ENCODE measurements around the gene LNP1.
"Not testable (repeated sequence)": the region's sequence is repeated elsewhere in the genome, so short reads cannot be mapped to it uniquely, and the experiment has no call there.

Gene LNP1

DNA sequence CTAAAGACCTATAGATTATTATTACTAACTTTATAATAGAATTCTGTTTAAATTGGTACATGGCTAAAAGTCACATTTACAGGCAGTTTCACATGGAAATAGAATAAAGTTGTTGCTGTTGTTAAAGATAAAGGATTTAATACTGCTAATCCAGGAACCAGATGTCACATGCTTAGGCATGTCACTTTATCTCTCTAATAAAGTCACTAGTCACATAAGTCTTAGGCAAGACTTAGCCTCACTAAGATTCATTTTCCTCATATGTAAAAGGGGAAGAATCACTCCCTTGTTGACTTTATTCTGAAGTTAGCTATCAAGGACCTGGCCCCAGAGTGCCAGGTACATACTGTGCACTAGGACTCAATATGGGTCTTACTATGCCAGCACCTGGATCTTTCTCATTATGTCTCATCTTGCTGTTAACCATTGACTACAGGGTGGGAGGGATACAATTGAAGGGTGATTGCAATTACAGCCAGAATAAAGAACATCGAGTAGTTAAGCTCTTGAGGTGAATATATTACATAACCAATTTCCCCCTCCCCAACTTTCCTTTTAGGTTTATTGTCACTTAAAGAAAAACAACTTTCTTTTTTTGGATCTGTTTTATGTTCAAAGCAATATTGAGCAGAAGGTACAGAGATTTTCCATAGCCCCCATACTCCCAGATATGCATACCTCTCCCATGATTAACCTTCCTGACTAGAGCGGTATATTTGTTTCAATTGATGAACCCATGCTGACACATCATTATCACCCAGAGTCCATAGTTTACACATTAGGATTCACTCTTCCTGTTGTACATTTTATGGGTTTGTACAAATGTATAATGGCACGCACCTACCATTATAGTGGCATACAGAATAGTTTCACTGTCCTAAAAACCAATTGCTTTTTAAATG is 36.6 kb downstream of the LNP1 start:
- no peak for DNase-seq

DNA sequence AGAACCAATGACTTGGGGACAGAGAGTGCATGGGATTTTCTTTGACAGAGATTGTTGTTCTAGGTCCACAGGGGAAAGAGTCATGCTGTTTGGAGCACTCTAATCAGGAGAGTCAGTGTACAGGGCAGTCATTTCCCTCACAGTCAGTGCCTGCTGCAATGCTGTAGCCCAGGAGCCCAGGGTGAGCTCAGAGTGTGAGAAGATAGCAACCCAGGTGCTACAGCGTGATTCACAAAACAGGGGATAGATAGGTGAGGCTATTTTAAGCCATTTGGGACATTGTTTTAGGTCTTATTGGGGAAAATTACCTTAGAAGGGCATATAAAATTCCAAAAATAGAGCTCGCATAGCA is 37.3 kb downstream of the LNP1 start:
- DNase-seq = no peak

GRCh38 chr3:100440895-100441294 is 39.6 kb downstream of the LNP1 start:
- DNase-seq = no peak

DNA sequence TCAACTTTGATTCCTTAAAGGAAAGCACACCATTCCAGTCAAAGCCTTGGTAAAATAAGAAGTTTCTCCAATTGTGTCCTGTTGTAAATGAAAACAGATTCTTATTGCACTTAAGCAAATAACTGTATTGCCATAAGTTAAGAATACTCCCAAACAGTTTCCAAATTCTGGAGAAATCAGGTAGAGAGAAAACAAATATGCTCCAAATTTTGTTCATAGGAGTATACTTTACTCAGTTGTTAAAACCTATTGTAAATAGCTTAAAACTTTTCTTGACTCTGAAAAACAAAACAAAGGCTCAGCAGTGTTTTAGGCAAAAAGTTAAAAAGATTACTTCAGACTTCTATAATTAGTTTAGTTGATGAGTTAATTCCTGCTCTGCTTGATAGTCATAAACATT is 42.4 kb downstream of the LNP1 start:
- no peak for DNase-seq

DNA sequence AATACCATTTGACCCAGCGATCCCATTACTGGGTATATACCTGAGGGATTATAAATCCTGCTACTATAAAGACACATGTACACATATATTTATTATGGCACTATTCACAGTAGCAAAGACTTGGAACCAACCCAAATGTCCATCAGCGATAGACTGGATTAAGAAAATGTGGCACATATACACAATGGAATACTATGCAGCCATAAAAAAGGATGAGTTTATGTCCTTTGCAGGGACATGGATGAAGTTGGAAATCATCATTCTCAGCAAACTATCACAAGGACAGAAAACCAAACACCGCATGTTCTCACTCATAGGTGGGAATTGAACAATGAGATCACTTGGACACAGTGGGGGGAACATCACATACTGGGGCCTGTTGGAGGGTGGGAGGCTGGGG is 45.7 kb downstream of the LNP1 start:
- DNase-seq = not testable (repeated sequence)

- no peak for DNase-seq
These were observed 46.7 kb downstream of the LNP1 start for GRCh38 chr3:100448079-100448478.

DNA sequence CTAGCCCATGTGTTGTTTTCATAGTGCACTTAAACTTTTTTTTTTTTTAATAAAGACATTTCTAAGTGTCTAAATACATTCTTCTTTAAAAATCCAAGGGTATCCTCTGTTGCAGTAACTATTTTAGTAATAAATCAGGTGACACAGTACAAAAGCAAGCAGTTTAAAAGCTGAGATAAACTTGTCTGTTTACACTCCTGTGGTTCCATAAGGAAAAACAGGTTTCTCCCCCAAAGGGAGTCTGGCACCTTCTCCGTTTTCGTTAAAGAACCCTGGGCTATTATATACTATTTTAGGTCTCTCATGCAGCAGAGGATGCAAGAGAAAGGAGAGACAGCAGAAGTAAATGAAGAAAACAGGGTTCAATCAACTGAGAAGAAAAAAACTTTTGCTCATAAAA is 47.9 kb downstream of the LNP1 start:
- DNase-seq = no peak

DNA sequence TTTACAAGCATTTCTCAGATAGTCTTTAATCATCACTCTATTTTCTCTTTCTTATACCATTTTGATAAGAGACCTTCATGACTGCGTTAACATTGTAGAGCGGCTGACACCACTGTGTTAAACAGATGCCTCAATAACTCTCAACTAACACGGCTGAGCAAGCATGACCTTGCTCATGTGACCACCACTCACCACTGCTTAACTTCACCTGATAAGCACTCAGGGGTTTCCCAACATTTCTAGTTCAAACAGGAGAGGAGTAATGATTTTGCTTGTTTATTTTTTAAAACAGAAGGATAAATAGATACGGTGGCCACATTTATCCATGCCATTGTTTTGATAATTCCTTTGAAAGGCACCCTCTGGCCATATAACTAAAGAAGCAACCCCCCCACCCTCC is 53.3 kb downstream of the LNP1 start:
- no peak for DNase-seq

DNA sequence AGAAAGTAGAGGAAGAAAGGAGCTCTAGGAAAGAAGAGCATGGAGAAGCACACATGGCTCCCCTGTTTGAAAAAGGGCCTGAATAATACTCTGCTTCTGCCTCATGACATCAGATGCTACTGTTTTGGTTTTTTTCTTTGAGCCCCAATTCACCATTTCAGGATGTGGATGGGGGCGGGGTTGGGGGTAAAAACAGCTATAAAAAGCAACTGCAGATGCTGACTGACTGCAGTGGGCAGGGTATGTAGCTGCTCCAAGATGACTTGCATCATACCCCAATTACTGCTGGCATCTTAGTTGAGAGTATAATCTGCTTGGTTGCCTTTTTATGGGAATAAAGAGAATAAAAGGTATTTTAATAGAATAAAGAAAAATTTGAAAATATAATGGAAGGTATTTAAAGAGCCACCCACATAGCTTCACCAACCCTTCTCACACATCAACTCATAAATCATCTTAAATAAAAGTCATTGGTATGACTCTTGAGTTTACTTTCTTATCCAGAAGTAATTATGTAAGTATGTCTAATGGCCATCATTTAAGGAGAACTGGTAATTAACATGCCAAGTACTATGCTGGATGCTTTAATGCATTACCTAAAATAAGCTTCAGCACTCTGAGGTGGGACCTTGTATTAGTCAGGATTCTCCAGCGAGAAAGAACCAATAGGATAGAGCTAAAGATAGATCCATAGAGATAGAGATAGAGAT is 54.7 kb downstream of the LNP1 start:
- DNase-seq = no peak

DNA sequence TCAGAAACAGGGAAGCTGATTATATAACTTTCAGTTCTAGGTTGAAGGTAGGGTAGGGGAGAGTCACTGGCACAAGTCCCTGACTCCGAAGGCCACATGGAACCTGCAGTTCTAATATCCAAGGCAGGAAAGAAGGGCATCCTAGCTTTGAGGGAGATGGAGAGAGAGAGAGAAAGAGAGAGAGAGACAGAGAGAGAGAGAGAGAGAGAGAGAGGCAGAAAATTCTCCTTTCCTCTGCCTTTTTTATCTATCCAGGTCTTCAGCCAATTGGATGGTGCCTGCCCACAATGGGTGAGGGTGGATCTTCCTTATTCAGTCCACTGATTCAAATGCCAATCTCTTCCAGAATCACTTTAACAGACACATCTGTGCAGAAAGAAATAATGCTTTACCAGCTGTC is 55.4 kb downstream of the LNP1 start:
- DNase-seq = no peak

GRCh38 chr3:100457811-100458210 is 56.5 kb downstream of the LNP1 start:
- DNase-seq = no peak

DNA sequence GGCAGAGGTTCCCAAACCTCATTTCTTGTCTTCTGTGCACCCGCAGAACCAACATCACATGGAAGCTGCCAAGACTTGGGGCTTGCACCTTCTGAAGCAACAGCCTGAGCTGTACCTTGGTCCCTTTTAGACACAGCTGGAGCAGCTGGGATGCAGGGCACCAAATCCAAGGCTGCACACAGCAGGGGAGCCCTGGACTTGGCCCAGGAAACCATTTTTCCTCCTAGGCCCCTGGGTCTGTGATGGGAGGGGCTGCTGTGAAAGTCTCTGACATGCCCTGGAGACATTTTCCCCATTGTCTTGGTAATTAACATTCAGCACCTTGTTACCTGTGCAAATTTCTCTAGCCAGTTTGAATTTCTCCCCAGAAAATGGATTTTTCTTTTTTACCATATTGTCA is 57.5 kb downstream of the LNP1 start:
- no peak for DNase-seq

DNA sequence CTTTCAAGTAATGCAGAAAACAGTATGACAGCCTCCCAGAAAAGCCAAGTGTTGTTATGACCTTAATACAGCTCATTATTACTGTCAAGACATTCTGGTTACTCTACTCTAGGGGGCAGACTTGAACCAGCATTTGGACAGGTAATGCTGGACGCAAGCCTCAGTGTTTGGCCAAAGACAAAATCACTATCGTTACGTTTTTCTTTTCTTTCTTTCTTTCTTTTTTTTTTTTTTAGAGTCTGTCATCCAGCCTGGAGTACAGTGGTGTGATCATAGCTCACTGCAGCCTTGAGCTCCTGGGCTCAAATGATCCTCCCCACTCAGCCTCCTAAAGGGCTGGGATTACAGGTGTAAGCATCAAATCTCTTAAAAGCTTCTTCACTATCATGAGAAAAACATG is 61.7 kb downstream of the LNP1 start:
- no peak for DNase-seq

- DNase-seq = no peak
These were observed 62.4 kb downstream of the LNP1 start for GRCh38 chr3:100463646-100464155.

DNA sequence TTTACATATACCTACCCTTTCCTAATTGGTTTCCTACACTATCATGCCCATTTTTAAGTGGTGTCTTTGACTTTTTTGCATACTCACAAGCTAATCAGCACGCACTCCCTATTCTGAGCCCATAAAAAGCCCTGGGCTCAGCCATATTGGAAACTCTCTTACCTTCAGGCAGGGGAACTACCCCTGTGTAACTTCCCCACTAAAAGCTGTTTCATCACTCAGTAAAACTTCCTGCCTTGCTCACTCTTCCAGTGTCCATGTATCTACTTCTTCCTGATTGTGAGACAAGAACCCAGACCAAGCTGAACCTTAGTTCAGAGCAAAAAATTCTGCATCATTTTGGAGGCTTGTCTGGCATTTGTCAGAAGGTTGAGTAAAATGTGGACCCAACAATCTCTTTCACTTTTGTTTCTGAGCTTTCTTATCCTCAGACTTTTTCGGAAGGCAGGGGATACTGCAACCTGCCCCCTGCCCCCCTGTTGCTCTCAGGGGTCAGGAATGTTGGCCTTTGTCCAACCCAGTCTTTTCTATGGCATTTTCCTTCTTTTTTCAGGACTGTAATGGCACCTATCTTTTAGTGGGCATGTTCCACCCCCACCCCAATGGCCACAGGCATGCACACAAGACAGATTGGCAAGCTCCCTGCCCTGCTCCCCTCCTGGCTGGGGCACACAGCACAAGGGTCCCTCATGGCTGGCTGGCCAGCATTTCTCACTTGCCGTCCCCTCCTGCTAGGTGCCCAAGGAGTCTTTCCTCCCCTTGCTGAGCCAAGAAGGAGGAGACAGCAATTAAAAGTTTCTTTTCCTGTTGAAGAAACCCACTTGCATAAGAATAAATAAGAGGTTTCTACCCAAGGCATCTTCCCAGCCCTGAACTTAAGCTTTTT is 64.8 kb downstream of the LNP1 start:
- no peak for DNase-seq

DNA sequence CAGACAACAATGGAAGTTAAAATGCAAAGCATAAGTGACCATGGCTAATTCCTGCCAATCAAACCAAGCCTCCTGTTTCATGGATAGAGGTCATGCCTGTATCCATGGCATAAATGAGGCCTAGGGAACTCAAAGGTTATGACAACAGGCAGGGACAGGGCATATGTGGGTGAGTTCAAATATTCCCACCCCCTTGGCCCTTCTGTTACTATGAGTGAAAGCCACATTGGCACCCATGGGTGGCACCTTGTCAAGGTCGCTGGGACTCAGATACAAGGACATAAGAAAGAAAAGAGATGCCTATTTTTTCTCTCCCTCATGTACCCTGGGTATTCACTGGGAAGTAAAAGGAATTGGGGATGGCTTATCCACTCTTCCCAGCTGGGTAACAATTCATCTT is 65.8 kb downstream of the LNP1 start:
- no peak for DNase-seq

DNA sequence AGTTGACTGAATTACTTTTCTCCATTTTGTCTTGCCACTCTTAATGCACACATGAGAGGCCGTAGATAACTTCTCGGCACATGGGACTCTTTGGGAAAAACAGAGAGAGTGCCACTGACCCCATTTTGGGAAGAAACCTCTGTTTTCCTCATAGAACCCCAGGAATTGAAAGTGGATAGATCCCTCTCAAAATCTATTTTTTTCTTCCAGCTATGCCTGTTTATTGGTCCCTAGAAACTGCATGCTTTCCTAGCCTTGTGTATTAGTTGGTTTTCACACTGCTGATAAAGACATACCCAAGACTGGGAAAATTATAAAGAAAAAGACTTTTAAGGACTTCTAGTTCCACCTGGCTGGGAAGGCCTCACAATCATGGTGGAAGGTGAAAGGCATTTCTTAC is 67.3 kb downstream of the LNP1 start:
- DNase-seq = no peak

DNA sequence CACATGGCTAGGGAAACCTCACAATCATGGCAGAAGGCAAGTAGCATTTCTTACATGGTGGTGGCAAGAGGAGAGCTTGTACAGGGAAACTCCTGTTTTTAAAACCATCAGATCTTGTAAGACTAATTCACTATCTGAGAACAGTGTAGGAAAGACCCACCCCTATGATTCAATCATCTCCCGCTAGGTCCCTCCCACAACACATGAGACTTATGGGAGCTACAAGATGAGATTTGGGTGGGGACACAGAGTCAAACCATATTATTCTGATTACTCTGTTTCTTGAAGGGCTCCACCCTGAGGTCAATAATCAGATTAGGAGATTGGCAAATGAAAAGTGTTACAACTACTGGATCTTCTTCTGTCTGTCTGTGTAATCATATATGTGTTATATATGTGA is 69.6 kb downstream of the LNP1 start:
- no peak for DNase-seq

DNA sequence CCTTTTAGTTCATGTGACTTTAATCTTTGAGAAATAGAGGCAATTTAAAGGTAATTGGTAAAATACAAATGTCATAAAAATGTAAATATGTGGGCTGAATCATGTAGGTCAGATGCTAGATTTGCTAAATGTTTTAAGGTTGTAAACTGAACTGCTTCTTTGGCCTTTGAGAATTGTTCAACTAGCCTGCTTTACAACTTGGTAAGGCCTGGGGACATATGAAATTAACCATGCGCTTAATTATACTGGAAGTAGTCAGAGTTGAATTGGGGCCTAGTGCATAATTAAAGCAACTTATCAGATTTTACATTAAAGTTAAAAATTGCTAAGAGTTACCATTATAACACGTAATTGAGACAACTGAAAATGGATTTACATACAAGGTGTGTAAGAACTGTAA is 70.1 kb downstream of the LNP1 start:
- DNase-seq = no peak

GRCh38 chr3:100477851-100478360 is 76.6 kb downstream of the LNP1 start:
- not testable (repeated sequence) for DNase-seq

- DNase-seq = not testable (repeated sequence)
These were observed 77.2 kb downstream of the LNP1 start for GRCh38 chr3:100478521-100478920.

DNA sequence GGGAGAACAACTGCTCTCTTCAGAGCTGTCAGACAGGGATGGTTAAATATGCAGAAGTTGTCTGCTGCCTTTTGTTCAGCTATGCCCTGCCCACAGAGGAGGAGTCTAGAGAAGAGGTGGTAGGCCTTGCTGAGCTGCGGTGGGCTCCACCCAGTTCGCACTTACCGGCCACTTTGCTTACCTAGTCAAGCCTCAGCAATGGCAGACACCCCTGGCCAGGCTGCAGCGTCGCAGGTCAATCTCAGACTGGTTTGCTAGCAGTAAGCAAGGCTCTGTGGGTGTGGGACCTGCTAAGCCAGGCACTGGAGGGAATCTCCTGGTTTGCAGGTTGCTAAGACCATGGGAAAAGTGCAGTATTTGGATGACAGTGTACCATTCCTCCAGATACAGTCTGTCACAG is 78.7 kb downstream of the LNP1 start:
- DNase-seq = no peak

GRCh38 chr3:100482176-100482575 is 80.8 kb downstream of the LNP1 start:
- DNase-seq = no peak
